Epithelial cell of esophagus (primary cell): ENCODE data around the gene SUMF2.
"Not testable (repeated sequence)": the region's sequence is repeated elsewhere in the genome, so short reads cannot be mapped to it uniquely, and the experiment has no call there.

Experiments
- DNase-seq: peaks from one replicate; pipeline ENCODE4 v3.0.0; 2010; ENCODE audit warnings: low read depth
- H3K4me3 ChIP-seq: 2 replicates; pipeline ENCODE4 v1.5.1; 2011; ENCODE audit warnings: mild to moderate bottlenecking, low read length, control low read depth
- CTCF ChIP-seq: IDR thresholded peaks from 2 replicates; pipeline ENCODE4 v1.5.1; 2011; ENCODE audit warnings: low read depth, mild to moderate bottlenecking, low read length, control low read depth, inconsistent platforms; ENCODE audit not compliant: insufficient read depth; ENCODE audit errors: missing control alignments

The SUMF2 gene

GRCh38 chr7:56077681-56078080 lies 13.6 kb downstream of the SUMF2 start:
- TF ChIP-seq CTCF: no peak
- no peak for DNase-seq
- no peak overlapping the region for H3K4me3 ChIP-seq

- no peak for TF ChIP-seq CTCF
- no peak overlapping the region for H3K4me3 ChIP-seq
- no peak for DNase-seq
Measured at GRCh38 chr7:56078196-56078595, 14.1 kb downstream of the SUMF2 start.

GRCh38 chr7:56079450-56080185 lies 15.5 kb downstream of the SUMF2 start:
- TF ChIP-seq CTCF: peak; percentile 74
- DNase-seq: peak; percentile 44
- H3K4me3 ChIP-seq: no peak overlapping the region

GRCh38 chr7:56080726-56081435 lies 16.8 kb downstream of the SUMF2 start:
- not testable (repeated sequence) for DNase-seq, H3K4me3 ChIP-seq

GRCh38 chr7:56081626-56082340 lies 17.7 kb downstream of the SUMF2 start:
- DNase-seq: no peak
- H3K4me3 ChIP-seq: no peak overlapping the region
- TF ChIP-seq CTCF: no peak

- DNase-seq: no peak
- no peak overlapping the region for H3K4me3 ChIP-seq
- TF ChIP-seq CTCF: no peak
Measured at GRCh38 chr7:56083150-56083785, 19.2 kb downstream of the SUMF2 start.

- DNase-seq: no peak
- TF ChIP-seq CTCF: no peak
- no peak overlapping the region for H3K4me3 ChIP-seq
Measured at GRCh38 chr7:56086761-56087160, 22.7 kb downstream of the SUMF2 start.
